Ascending aorta (tissue), 2 donors: Measurements from ENCODE around the gene PRSS12. TPM values are rescaled to one million over a fixed set of nuclear protein-coding genes. Genes with fewer than 3 reads are reported as not detected.

Source experiments
- DNase-seq, 2 donors: peaks; one replicate each; pipeline ENCODE4 v3.0.0-alpha.2; 2019; ENCODE audit warnings: low spot score in 2 of 2
- H3K27ac ChIP-seq, 2 donors: fragments of 200-600 bp; sonication (generic); one replicate each; pipeline ENCODE4 v1.5.1; 2016 to 2017; ENCODE audit warnings: mild to moderate bottlenecking in 1 of 2
- H3K27me3 ChIP-seq: fragments of 200-600 bp; sonication (generic); one replicate; pipeline ENCODE4 v1.5.1; 2017
- H3K36me3 ChIP-seq, 2 donors: fragments of 200-600 bp; sonication (generic); one replicate each; pipeline ENCODE4 v1.5.1; 2016
- H3K4me1 ChIP-seq, 2 donors: fragments of 200-600 bp; sonication (generic); one replicate each; pipeline ENCODE4 v1.5.1; 2016 to 2017; ENCODE audit warnings: mild to moderate bottlenecking in 1 of 2
- H3K4me3 ChIP-seq, 2 donors: fragments of 200-600 bp; sonication (generic); one replicate each; pipeline ENCODE4 v1.5.1; 2016 to 2017; ENCODE audit warnings: mild to moderate bottlenecking in 1 of 2
- H3K9me3 ChIP-seq, 2 donors: fragments of 200-600 bp; sonication (generic); one replicate each; pipeline ENCODE4 v1.5.1; 2016
- intact Hi-C: fragments of 100-400 bp; cut with DNase I; formaldehyde crosslinking; loops from one replicate; pipeline ENCODE4 v1.15.1; 2023
- total RNA-seq: library from RNA; depleted of rRNA; stranded (reverse); fragments of >200 nt; gene quantifications from one replicate; pipeline ENCODE4 v1.1.0, GENCODE V29; 2016
- TF ChIP-seq, protein P1 (sequence below), 3 experiments: fragments of 200-600 bp in 2 of 3; fragments of 450-650 bp in 1 of 3; sonication (generic) in 2 of 3; IDR thresholded peaks; one replicate each; pipeline ENCODE4 v1.5.1; 2016 to 2019; ENCODE audit warnings: antibody characterized with exemption in 3 of 3, mild to moderate bottlenecking in 1 of 3, moderate library complexity in 1 of 3

PRSS12 gene
- total RNA-seq, 1 donor from 2014 or later: not detected

DNA sequence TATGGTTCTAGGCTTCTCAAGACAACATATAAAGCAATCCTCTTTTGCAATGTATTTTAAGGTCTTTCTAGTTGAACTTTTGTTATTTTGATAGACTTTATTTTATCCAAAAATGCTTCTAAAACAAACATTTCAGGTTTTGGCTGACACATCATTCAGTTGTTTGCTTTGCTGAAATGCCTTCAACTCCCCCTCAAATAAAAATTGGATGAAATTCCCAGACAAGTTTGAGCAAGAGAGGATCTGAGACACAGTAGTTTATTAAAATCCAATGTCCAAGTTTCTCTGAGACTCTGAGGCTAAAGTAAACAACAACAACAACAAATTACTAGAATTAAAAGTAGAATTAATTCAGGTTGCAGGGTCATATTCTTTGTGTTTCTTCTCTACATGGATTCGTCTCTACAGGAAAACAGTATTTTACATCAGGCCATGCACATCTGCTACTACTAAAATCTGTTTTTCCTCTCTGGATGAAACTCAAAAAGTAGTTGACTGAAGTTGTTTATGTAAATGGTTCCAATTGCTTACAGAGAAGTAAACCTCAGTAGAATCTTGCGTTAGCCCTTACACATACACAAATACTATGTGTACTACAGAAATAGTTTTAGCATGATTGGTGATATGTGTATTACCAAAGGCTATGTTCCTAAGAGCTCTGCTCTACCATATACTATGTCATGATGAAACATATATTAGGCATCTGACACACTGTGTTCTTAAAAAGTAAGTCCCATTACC is 64.9 kb downstream of the PRSS12 start:
- Histone ChIP-seq H3K4me3 (no peak overlapping the region), H3K27me3 (no peaks in the 10 kb centered on the region), H3K36me3 (no peaks in the 10 kb centered on the region), H3K4me1 (no peaks in the 10 kb centered on the region), H3K9me3 (no peaks in the 10 kb centered on the region), H3K27ac (no peak overlapping the region)
- TF ChIP-seq, protein P1, sequence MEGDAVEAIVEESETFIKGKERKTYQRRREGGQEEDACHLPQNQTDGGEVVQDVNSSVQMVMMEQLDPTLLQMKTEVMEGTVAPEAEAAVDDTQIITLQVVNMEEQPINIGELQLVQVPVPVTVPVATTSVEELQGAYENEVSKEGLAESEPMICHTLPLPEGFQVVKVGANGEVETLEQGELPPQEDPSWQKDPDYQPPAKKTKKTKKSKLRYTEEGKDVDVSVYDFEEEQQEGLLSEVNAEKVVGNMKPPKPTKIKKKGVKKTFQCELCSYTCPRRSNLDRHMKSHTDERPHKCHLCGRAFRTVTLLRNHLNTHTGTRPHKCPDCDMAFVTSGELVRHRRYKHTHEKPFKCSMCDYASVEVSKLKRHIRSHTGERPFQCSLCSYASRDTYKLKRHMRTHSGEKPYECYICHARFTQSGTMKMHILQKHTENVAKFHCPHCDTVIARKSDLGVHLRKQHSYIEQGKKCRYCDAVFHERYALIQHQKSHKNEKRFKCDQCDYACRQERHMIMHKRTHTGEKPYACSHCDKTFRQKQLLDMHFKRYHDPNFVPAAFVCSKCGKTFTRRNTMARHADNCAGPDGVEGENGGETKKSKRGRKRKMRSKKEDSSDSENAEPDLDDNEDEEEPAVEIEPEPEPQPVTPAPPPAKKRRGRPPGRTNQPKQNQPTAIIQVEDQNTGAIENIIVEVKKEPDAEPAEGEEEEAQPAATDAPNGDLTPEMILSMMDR (IDR thresholded peaks at IDR 0.05): no peak
- intact Hi-C loops: no loop called here
- no peak for DNase-seq

GRCh38 chr4:118286685-118287084 is 66.1 kb downstream of the PRSS12 start:
- Histone ChIP-seq H3K4me1 (no peaks in the 10 kb centered on the region), H3K27me3 (no peaks in the 10 kb centered on the region), H3K36me3 (no peaks in the 10 kb centered on the region), H3K27ac (no peak overlapping the region), H3K4me3 (no peak overlapping the region), H3K9me3 (no peaks in the 10 kb centered on the region)
- DNase-seq: no peak
- intact Hi-C loops: no loop called here
- TF ChIP-seq, protein P1 (IDR thresholded peaks at IDR 0.05): no peak

DNA sequence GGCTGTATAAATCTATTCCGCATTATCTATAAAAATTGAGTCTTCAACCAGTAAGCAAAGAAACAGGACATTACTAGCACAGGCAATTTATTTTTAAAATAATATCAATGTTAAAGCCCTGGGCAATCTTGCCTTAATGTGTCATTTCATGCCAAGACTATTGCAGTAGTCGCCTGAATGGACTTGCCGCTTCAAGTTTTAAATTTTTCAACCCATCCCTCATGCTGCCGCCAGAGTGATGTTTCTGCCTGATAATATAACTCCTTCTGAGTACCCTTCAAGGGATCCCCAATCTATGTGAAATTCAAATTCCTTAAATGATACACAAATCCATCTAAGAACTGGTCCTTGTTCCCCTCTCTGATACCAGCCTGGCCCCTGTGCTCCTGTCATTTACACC is 66.9 kb downstream of the PRSS12 start:
- Histone ChIP-seq H3K4me3 (no peak overlapping the region), H3K36me3 (no peaks in the 10 kb centered on the region), H3K27me3 (no peaks in the 10 kb centered on the region), H3K9me3 (no peaks in the 10 kb centered on the region), H3K27ac (no peak overlapping the region), H3K4me1 (no peaks in the 10 kb centered on the region)
- intact Hi-C loops: no loop called here
- DNase-seq: no peak
- TF ChIP-seq, protein P1 (IDR thresholded peaks at IDR 0.05): no peak

DNA sequence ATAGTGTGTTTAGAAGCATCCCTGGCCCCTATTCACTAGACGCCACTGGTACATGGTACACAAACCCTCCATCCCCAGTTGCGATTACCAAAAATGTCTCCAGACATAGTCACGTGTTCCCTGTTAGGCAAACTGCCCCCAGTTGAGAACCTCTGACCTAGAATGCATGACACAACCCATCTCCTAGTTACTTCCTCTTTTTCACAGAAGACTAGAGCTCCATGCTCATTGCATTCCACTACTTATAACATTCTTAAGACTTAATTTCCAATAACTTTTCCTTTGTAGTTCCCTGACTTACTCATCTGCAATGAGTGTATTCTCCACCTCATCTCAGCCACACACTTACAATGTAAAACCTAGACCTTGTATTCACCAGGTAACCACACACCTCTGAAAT is 68.6 kb downstream of the PRSS12 start:
- H3K27me3 ChIP-seq: no peaks in the 10 kb centered on the region
- TF ChIP-seq, protein P1 (IDR thresholded peaks at IDR 0.05): no peak
- H3K9me3 ChIP-seq: no peaks in the 10 kb centered on the region
- H3K4me3 ChIP-seq: no peak overlapping the region
- peaks cover 0 to 6% of the 10 kb centered on the region in 2 donors for H3K4me1 ChIP-seq
- DNase-seq: no peak
- intact Hi-C loops: no loop called here
- H3K27ac ChIP-seq: no peak overlapping the region
- H3K36me3 ChIP-seq: no peaks in the 10 kb centered on the region

DNA sequence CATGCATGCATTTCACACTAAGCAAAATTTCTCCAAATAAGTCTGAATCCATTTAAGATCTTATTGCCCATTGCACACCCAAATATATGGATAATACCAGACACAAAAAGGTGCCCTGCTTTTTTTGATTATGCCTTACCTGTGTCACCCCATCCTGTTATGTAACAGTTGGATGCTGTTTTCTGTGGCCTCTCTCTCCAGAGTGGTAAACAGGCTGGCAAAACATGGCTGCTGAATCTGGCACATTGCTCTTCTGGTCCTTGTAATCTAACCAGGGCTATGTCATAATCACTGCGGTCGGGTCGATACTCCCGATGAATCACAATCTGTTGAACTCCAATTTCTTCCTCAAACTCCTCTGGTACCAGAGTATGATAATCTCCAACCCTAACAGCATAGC is 70.1 kb downstream of the PRSS12 start:
- no peak for DNase-seq
- TF ChIP-seq, protein P1 (IDR thresholded peaks at IDR 0.05): no peak
- H3K36me3 ChIP-seq: no peaks in the 10 kb centered on the region
- peaks cover 0 to 6% of the 10 kb centered on the region in 2 donors for H3K4me1 ChIP-seq
- H3K27ac ChIP-seq: no peak overlapping the region
- H3K4me3 ChIP-seq: no peak overlapping the region
- no peaks in the 10 kb centered on the region for H3K27me3 ChIP-seq
- intact Hi-C loops: no loop called here
- H3K9me3 ChIP-seq: no peaks in the 10 kb centered on the region
